ENCODE data around the gene CARD19.

- TF ChIP-seq POLR2A (IDR thresholded peaks at IDR 0.05): no peak
- TF ChIP-seq CTCF (IDR thresholded peaks at IDR 0.05): no peak
Observed at GRCh38 chr9:93111371-93112115, 15.5 kb downstream of the CARD19 start.
